ENCODE results near the gene MAML2. TPM values are rescaled to one million over a fixed set of nuclear protein-coding genes. Genes with fewer than 3 reads are reported as not detected.
"Not testable (repeated sequence)": the region's sequence is repeated elsewhere in the genome, so short reads cannot be mapped to it uniquely, and the experiment has no call there.

MAML2 gene
- total RNA-seq, 4 donors from 2014 or later: 4.7 to 21.7 (median 7.3) TPM

DNA sequence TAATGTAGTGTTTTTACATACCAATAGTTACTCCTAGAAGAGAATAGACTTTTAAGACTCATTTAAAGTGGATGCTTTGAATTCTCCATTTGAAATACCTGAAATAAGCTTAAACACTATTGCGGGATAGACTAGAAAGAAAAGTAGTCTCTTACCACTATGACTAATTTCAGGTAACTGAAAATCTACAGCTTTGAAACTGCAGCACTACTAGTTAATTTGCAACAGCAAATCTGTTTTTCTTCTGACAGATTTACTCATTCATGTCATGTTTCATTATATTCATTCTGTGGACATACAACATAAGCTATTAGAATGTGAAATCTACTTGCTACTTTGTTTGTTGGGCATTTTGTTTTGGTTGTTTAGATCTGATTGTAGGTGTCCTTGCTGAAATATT lies 153.6 kb downstream of the MAML2 start:
- intact Hi-C loops (cut with DNase I): no loop called here
- TF ChIP-seq POLR2A (IDR thresholded peaks at IDR 0.05): no peak
- no peak for DNase-seq
- Histone ChIP-seq H3K4me3 (no peak overlapping the region), H3K27me3 (no peaks in the 10 kb centered on the region), H3K4me1 (peaks cover 0 to 28% (median 0%) of the 10 kb centered on the region in 3 donors), H3K36me3 (no peaks in the 10 kb centered on the region), H3K27ac (no peak overlapping the region), H3K9me3 (no peaks in the 10 kb centered on the region)
- 56 to 89% methylated on average over 1 of the region's 1 CpG for WGBS, 2 donors

- WGBS, 2 donors: 17 to 18% methylated on average over 2 of the region's 2 CpGs
- Histone ChIP-seq H3K4me1 (peaks cover 0 to 21% (median 0%) of the 10 kb centered on the region in 3 donors), H3K27ac (peak overlapping the region in 2 of 4 donors; percentile 3 to 8), H3K27me3 (no peaks in the 10 kb centered on the region), H3K4me3 (no peak overlapping the region), H3K36me3 (no peaks in the 10 kb centered on the region), H3K9me3 (no peaks in the 10 kb centered on the region)
- intact Hi-C loops (cut with DNase I): no loop called here
- DNase-seq: no peak
- TF ChIP-seq, protein P1, sequence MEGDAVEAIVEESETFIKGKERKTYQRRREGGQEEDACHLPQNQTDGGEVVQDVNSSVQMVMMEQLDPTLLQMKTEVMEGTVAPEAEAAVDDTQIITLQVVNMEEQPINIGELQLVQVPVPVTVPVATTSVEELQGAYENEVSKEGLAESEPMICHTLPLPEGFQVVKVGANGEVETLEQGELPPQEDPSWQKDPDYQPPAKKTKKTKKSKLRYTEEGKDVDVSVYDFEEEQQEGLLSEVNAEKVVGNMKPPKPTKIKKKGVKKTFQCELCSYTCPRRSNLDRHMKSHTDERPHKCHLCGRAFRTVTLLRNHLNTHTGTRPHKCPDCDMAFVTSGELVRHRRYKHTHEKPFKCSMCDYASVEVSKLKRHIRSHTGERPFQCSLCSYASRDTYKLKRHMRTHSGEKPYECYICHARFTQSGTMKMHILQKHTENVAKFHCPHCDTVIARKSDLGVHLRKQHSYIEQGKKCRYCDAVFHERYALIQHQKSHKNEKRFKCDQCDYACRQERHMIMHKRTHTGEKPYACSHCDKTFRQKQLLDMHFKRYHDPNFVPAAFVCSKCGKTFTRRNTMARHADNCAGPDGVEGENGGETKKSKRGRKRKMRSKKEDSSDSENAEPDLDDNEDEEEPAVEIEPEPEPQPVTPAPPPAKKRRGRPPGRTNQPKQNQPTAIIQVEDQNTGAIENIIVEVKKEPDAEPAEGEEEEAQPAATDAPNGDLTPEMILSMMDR (IDR thresholded peaks at IDR 0.05): no peak
- TF ChIP-seq POLR2A (IDR thresholded peaks at IDR 0.05): no peak
These were observed 154.6 kb downstream of the MAML2 start for GRCh38 chr11:96188243-96189006.

- TF ChIP-seq, protein P1 (IDR thresholded peaks at IDR 0.05): no peak
- no peak for TF ChIP-seq POLR2A (IDR thresholded peaks at IDR 0.05)
- H3K27ac ChIP-seq: peak overlapping the region in 1 of 4 donors; percentile 8
- 77 to 87% methylated on average over 3 of the region's 3 CpGs for WGBS, 2 donors
- no peak for DNase-seq
- H3K9me3 ChIP-seq: no peaks in the 10 kb centered on the region
- no peak overlapping the region for H3K4me3 ChIP-seq
- H3K4me1 ChIP-seq: peaks cover 0 to 21% (median 0%) of the 10 kb centered on the region in 3 donors
- H3K36me3 ChIP-seq: no peaks in the 10 kb centered on the region
- no peaks in the 10 kb centered on the region for H3K27me3 ChIP-seq
- intact Hi-C loops (cut with DNase I): no loop called here
These were observed 155.2 kb downstream of the MAML2 start for GRCh38 chr11:96187822-96188221.

GRCh38 chr11:96186806-96187205 lies 156.2 kb downstream of the MAML2 start:
- Histone ChIP-seq H3K36me3 (no peaks in the 10 kb centered on the region), H3K4me1 (peaks cover 0 to 21% (median 0%) of the 10 kb centered on the region in 3 donors), H3K27ac (no peak overlapping the region), H3K9me3 (no peaks in the 10 kb centered on the region), H3K4me3 (no peak overlapping the region), H3K27me3 (no peaks in the 10 kb centered on the region)
- no peak for TF ChIP-seq POLR2A (IDR thresholded peaks at IDR 0.05)
- TF ChIP-seq, protein P1 (IDR thresholded peaks at IDR 0.05): no peak
- DNase-seq: no peak
- intact Hi-C loops (cut with DNase I): no loop called here
- WGBS, 2 donors: 82 to 83% methylated on average over 1 of the region's 1 CpG

GRCh38 chr11:96185220-96185768 lies 157.7 kb downstream of the MAML2 start:
- no peak overlapping the region for H3K4me3 ChIP-seq
- H3K27me3 ChIP-seq: no peaks in the 10 kb centered on the region
- no peak for DNase-seq
- intact Hi-C loops (cut with DNase I): no loop called here
- WGBS, 2 donors: 63 to 69% methylated on average over 4 of the region's 4 CpGs
- no peaks in the 10 kb centered on the region for H3K9me3 ChIP-seq
- TF ChIP-seq, protein P1 (IDR thresholded peaks at IDR 0.05): no peak
- no peak for TF ChIP-seq POLR2A (IDR thresholded peaks at IDR 0.05)
- peaks cover 0 to 21% (median 0%) of the 10 kb centered on the region in 3 donors for H3K4me1 ChIP-seq
- no peak overlapping the region for H3K27ac ChIP-seq
- no peaks in the 10 kb centered on the region for H3K36me3 ChIP-seq

DNA sequence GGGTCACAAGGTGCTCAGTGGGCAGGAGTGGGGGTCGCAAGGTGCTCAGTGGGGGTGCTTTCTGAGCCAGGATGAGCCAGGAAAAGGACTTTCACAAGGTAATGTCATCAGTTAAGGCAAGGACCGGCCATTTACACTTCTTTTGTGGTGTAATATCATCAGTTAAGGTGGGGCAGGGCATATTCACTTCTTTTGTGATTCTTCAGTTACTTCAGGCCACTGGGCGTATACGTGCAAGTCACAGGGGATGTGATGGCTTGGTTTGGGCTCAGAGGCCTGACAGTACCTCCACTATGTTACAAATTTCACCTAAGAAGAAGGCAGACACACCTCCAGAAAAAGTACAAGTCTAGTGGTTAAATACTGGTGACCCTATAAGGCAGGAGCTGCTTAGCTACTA lies 162.1 kb downstream of the MAML2 start:
- intact Hi-C loops (cut with DNase I); H3K36me3 ChIP-seq; H3K9me3 ChIP-seq; DNase-seq; H3K27ac ChIP-seq; H3K27me3 ChIP-seq; H3K4me3 ChIP-seq; H3K4me1 ChIP-seq: not testable (repeated sequence)
- WGBS, 2 donors: 91 to 93% methylated on average over 2 to 4 of the region's 4 CpGs

Measured in esophagus squamous epithelium (tissue), 5 donors.